Astrocyte of the cerebellum (primary cell): ENCODE results near the gene SRXN1.

Source experiments
- DNase-seq: peaks from one replicate; pipeline ENCODE4 v3.0.0-alpha.2; 2011; ENCODE audit warnings: low read depth
- H3K4me3 ChIP-seq: 2 replicates; pipeline ENCODE4 v1.5.1; 2011; ENCODE audit warnings: mild to moderate bottlenecking, low read depth, low read length, moderate library complexity
- in situ Hi-C: cut with HindIII; loops from 2 replicates; pipeline ENCODE4 v1.10.0; 2017; ENCODE audit warnings: low sequenced_read_pairs
- TF ChIP-seq, protein P1 (sequence below): IDR thresholded peaks from 2 replicates; pipeline ENCODE4 v1.5.1; 2012; ENCODE audit warnings: low read length, low read depth, moderate library complexity, mild to moderate bottlenecking; ENCODE audit errors: missing control alignments

The SRXN1 gene

DNA sequence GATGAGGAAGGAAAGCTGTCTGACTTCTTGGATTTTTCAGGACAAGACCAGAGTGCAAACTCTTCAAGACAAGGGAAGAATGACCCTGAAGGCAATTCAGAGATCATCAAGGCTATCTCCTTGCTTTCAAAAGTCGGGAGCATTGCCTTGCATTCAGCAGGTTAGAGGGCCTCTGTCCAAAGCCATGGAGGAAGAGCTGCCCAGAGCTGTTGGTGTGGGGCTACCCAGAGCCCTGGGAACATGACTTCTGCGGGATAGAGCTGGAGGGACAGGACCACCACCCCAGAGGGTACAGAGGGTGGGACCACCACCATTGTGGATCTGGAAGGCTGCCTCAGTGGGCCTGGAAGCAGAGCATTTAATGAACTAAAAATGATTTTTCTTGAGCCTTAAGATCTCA, 5.2 kb upstream of the SRXN1 start:
- in situ Hi-C loops: no loop called here
- DNase-seq: no peak
- no peak overlapping the region for H3K4me3 ChIP-seq
- TF ChIP-seq, protein P1, sequence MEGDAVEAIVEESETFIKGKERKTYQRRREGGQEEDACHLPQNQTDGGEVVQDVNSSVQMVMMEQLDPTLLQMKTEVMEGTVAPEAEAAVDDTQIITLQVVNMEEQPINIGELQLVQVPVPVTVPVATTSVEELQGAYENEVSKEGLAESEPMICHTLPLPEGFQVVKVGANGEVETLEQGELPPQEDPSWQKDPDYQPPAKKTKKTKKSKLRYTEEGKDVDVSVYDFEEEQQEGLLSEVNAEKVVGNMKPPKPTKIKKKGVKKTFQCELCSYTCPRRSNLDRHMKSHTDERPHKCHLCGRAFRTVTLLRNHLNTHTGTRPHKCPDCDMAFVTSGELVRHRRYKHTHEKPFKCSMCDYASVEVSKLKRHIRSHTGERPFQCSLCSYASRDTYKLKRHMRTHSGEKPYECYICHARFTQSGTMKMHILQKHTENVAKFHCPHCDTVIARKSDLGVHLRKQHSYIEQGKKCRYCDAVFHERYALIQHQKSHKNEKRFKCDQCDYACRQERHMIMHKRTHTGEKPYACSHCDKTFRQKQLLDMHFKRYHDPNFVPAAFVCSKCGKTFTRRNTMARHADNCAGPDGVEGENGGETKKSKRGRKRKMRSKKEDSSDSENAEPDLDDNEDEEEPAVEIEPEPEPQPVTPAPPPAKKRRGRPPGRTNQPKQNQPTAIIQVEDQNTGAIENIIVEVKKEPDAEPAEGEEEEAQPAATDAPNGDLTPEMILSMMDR: no peak

DNA sequence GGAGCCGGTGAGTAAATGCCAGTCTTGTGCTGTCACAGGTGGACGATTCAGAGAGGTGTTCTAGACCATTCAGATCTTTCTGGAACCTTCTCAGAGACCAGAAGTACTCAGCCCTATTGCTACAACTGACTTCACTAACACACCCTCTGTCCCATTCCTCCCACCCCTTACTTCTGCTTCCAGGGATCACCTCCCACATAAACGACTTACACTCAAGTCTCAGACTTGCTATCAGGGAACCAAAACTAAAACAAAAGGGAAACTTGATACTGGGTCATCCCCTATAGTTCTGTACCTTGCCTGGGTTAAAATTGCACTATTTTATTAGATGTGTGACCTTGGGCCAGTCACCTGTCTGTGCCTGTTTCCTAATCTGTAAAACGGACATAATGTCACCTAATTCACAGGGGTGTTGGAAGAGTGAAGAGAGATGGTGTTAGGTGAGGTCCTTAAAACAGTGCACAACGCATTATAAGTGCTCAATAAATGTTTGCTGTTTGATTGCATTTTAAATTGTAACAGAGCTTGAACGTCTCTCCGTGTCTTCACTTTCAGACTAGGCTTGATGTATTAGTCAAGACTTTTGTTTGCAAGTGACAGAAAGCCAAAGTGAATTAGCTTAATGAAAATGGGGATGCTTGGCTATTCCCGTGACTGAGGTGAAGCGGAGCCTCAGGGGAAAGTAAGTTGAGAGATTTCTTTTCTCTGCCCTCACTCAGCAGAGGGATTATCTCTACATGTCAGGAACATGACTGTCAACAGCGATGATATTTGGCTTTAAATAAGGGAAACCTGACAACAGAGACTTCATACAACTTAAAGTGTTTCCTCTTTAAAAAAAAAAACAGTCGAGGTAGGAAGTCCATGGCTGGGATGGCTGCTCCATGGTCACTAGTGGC, 3.0 kb upstream of the SRXN1 start:
- no peak for DNase-seq
- H3K4me3 ChIP-seq: no peak overlapping the region
- TF ChIP-seq, protein P1: no peak
- in situ Hi-C loops: no loop called here

DNA sequence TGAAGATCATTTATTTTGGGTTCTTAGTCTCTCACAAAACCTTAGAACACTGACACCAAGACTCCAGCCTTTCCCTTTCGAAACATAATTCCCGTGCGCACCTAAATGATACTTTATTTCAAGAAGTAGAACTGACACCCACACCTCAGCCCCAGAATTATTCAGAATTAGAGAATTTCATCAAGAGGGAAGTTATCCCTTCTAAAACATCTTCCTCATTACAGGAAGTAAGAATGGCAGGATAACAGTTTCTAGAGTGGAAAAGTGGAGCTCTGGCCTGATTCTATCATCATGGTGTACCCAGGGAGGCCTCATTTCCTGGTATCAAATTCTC, 1.4 kb upstream of the SRXN1 start:
- no peak overlapping the region for H3K4me3 ChIP-seq
- no peak for DNase-seq
- in situ Hi-C loops: no loop called here
- TF ChIP-seq, protein P1: no peak

DNA sequence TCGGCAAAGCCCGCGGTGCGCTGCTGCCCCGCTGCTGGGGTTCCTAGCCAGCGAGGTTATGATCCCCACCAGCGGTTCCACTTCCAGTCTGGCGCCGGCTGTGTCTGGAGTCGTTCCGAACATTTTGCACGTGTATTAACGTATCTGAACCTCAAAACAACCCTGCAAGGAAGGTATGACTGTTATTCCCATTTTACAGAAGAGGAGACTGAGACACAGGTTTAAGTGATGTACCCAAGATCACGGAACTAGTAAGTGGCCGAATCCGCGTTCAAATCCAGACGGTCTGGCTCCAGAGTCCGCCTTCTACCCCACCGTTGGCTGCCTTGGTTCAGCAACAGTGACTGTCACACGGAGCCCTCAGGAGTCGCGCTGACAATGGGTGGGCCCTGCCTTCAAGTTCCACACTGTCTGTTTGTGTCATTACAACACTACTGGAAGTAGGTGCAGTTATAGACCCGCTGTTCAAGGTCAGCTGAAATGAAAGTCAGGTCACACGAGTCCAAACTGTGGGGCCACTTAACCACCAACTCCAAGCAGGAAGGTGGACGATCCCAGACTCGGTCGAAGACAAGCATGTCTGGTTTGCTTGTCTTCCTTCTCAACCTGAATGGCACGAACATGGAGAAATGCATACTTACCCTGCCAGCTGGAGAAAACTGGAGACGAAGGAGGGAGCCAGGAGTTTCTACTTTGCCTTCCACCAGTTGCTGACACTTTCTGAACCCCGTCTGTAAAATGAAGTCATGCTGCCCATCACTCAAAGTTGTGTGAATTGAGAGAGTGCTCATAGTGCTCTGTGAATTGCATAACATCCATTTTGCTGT, 803 bp upstream of the SRXN1 start:
- H3K4me3 ChIP-seq: peak overlapping the region; percentile 78
- DNase-seq: no peak
- TF ChIP-seq, protein P1: no peak
- in situ Hi-C loops: no loop called here

DNA sequence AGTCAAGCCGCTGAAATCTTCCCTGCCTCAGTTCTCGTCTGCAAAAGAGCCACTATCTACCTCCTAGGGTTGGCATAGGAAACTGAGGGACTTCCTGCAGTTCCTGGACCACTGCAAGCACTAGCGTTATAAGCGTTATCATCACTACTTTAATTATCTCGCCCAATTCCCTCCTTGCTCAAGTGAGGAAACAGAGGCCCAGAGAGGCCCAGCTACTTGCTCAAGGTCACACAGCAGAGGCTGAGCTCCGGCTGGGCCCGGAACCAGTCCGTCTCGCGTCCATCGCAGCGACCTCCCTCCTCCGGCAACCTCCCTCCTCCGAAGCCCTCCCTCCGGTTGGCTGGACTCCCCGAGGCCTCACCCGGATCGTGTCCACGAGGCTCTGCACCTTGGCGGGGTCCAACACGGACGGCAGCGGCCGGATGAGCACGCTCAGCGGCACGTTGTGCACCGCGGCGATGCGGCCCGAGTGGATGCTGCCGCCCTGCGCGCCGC, 338 bp downstream of the SRXN1 start:
- no peak for DNase-seq
- TF ChIP-seq, protein P1: no peak
- peak overlapping the region; percentile 78 for H3K4me3 ChIP-seq
- in situ Hi-C loops: no loop called here

DNA sequence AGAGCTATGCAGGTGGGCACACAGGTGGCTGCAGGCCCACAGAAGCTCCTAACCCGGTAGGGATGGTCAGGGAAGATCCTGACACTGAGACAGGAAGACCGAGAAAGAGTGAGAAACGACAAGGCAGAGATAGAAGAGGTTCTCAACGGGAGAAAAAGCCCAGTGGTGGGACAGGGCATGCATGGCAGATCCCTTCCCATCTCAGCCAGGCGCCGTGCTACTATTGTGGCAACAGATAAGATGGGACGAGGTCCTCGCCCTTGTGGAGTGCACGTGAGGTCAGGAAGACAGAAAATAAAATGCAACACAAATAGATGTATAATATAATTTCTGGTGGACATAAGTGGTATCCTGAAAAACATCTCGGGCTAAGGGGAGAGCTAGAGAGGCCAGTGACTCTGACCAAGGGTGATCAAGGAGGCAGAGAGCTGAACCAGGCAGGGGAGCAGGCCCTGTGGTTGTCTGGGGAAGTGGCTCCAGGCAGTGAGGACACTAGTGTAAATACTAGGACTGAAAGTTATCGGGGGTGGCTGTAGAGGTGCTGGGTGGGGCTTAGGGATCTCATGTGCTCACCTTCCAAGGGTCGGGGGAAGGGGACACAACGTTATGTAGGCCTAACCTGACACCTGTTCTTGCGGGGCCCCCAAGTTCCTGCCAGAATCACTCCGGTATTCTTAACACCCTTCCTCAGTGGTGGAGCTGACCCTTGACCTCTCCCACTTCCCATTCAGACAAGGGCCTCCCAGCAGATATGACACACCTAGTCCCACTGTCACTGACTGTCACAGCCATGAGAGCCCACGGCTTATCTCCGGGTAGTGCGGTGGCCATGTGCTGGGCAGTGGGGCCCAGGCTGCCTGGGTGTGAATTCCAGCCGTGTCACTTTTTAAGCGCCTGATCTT, 1.0 kb downstream of the SRXN1 start:
- H3K4me3 ChIP-seq: peak overlapping the region; percentile 78
- DNase-seq: no peak
- TF ChIP-seq, protein P1: no peak
- in situ Hi-C loops: no loop called here
